ENCODE results near the gene PCDHA1. TPM values are rescaled to one million over a fixed set of nuclear protein-coding genes. Genes with fewer than 3 reads are reported as not detected.
A peak's percentile ranks its signal among the peaks of the same experiment; 100 is the strongest.

PCDHA1 gene
- total RNA-seq, 6 experiments from 2014 or later: 0.09 to 0.22 (median 0.14) TPM

DNA sequence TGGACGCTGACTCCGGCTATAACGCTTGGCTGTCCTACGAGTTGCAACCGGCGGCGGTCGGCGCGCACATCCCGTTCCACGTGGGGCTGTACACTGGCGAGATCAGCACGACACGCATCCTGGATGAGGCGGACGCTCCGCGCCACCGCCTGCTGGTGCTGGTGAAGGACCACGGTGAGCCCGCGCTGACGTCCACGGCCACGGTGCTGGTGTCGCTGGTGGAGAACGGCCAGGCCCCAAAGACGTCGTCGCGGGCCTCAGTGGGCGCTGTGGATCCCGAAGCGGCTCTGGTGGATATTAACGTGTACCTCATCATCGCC is 91.3 kb downstream of the PCDHA1 start:
- no peaks in the 10 kb centered on the region for H3K27me3 Mint-ChIP-seq (ENCODE audit: insufficient read depth)
- TF ChIP-seq, protein P1, sequence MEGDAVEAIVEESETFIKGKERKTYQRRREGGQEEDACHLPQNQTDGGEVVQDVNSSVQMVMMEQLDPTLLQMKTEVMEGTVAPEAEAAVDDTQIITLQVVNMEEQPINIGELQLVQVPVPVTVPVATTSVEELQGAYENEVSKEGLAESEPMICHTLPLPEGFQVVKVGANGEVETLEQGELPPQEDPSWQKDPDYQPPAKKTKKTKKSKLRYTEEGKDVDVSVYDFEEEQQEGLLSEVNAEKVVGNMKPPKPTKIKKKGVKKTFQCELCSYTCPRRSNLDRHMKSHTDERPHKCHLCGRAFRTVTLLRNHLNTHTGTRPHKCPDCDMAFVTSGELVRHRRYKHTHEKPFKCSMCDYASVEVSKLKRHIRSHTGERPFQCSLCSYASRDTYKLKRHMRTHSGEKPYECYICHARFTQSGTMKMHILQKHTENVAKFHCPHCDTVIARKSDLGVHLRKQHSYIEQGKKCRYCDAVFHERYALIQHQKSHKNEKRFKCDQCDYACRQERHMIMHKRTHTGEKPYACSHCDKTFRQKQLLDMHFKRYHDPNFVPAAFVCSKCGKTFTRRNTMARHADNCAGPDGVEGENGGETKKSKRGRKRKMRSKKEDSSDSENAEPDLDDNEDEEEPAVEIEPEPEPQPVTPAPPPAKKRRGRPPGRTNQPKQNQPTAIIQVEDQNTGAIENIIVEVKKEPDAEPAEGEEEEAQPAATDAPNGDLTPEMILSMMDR (IDR thresholded peaks at IDR 0.05): no peak
- peaks cover 4% of the 10 kb centered on the region; the same call in 1 of the 2 replicates for H3K36me3 Mint-ChIP-seq (ENCODE audit: low read depth)
- peaks cover 26% of the 10 kb centered on the region for H3K9me3 Mint-ChIP-seq
- DNase-seq: no peak
- H3K27ac Mint-ChIP-seq: no peak overlapping the region
- H3K4me1 Mint-ChIP-seq (ENCODE audit: low read depth): no peaks in the 10 kb centered on the region
- no peak overlapping the region for H3K4me3 Mint-ChIP-seq

DNA sequence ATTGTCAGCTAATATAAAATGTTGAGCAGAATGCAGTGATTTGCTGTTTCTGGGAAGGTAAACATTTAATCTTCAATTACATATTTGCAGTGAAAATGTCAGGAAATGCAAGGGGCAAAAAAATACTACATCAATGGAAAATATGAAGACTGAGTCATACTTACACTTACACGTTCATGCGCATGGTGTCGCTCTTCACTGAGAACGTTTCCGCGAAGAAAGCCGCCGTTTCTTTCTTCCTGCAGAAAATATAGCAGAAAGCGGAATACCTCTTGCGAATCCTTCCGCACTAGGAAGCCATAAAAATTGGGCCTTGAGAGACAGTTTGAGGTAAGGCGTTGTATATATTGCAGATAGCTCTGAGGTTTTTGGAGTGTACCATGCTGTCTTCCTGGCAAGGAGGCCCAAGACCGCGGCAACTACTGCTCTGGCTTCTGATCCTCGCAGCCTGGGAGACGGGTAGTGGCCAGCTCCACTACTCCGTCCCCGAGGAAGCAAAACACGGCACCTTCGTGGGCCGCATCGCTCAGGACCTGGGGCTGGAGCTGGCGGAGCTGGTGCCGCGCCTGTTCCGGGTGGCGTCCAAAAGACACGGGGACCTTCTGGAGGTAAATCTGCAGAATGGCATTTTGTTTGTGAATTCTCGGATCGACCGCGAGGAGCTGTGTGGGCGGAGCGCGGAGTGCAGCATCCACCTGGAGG is 96.1 kb downstream of the PCDHA1 start, which contains the start of gene PCDHA13:
Gene PCDHA13 (plus strand): TSS at position 236 of the 702 bp plus-strand sequence. CDS start 145 bp downstream, at position 381.
- Mint-ChIP-seq H3K9me3 (peaks cover 17% of the 10 kb centered on the region), H3K27me3 (ENCODE audit: insufficient read depth) (no peaks in the 10 kb centered on the region), H3K36me3 (ENCODE audit: low read depth) (peaks cover 4% of the 10 kb centered on the region; the same call in 1 of the 2 replicates), H3K27ac (no peak within 1 kb of the TSS), H3K4me1 (ENCODE audit: low read depth) (no peaks in the 10 kb centered on the region), H3K4me3 (no peak within 1 kb of the TSS)
- TF ChIP-seq, protein P1 (IDR thresholded peaks at IDR 0.05): no peak
- no peak for DNase-seq

DNA sequence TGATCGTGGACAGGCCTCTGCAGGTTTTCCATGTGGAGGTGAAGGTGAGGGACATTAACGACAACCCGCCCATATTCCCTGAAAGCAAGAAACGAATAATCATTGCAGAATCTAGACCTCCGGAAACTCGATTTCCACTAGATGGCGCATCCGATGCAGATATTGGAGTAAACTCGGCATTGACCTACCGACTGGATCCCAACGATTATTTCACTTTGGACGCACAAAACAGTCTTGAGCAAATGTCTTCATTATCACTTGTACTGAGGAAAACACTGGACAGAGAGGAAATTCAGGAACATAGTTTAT is 96.6 kb downstream of the PCDHA1 start:
- no peak for DNase-seq
- H3K36me3 Mint-ChIP-seq (ENCODE audit: low read depth): peaks cover 4% of the 10 kb centered on the region; the same call in 1 of the 2 replicates
- TF ChIP-seq, protein P1 (IDR thresholded peaks at IDR 0.05): 0 out of 2 replicates have a peak, but pooled peaks have one; percentile 6

DNA sequence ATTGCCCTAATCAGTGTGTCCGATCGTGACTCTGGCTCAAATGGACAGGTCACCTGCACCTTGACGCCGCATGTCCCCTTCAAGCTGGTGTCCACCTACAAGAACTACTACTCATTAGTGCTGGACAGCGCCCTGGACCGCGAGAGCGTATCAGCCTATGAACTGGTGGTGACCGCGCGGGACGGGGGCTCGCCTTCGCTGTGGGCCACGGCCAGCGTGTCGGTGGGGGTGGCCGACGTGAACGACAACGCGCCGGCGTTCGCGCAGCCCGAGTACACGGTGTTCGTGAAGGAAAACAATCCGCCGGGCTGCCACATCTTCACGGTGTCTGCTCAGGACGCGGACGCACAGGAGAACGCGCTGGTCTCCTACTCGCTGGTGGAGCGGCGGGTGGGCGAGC is 97.4 kb downstream of the PCDHA1 start:
- DNase-seq: no peak
- peaks cover 4% of the 10 kb centered on the region; the same call in 1 of the 2 replicates for H3K36me3 Mint-ChIP-seq (ENCODE audit: low read depth)
- no peaks in the 10 kb centered on the region for H3K27me3 Mint-ChIP-seq (ENCODE audit: insufficient read depth)
- H3K4me1 Mint-ChIP-seq (ENCODE audit: low read depth): no peaks in the 10 kb centered on the region
- no peak overlapping the region for H3K27ac Mint-ChIP-seq
- peaks cover 24% of the 10 kb centered on the region for H3K9me3 Mint-ChIP-seq
- TF ChIP-seq, protein P1 (IDR thresholded peaks at IDR 0.05): no peak
- no peak overlapping the region for H3K4me3 Mint-ChIP-seq

More for the DNA sequence above, 96.6 kb downstream of the PCDHA1 start:
- no peaks in the 10 kb centered on the region for H3K27me3 Mint-ChIP-seq (ENCODE audit: insufficient read depth)
- H3K4me1 Mint-ChIP-seq (ENCODE audit: low read depth): no peaks in the 10 kb centered on the region
- H3K9me3 Mint-ChIP-seq: peaks cover 20% of the 10 kb centered on the region
- no peak overlapping the region for H3K4me3 Mint-ChIP-seq
- no peak overlapping the region for H3K27ac Mint-ChIP-seq

DNA sequence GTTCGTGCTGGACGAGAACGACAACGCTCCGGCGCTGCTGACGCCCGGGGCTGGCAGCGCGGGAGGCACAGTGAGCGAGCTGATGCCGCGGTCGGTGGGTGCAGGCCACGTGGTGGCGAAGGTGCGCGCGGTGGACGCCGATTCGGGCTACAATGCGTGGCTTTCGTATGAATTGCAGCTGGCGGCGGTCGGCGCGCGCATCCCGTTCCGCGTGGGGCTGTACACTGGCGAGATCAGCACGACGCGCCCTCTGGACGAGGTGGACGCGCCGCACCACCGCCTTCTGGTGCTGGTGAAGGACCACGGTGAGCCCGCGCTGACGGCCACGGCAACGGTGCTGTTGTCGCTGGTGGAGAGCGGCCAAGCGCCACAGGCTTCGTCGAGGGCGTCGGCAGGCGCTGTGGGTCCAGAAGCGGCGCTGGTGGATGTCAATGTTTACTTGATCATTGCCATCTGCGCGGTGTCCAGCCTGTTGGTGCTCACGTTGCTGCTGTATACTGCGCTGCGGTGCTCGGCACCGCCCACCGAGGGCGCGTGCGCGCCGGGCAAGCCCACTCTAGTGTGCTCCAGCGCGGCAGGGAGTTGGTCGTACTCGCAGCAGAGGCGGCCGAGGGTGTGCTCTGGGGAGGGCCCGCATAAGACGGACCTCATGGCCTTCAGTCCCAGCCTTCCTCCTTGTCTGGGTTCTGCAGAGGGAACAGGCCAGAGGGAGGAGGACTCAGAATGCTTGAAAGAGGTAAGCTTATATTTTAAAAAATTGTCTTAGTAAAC is 98.2 kb downstream of the PCDHA1 start:
- TF ChIP-seq, protein P1 (IDR thresholded peaks at IDR 0.05): no peak
- no peak for DNase-seq
- no peak overlapping the region for H3K27ac Mint-ChIP-seq
- H3K27me3 Mint-ChIP-seq (ENCODE audit: insufficient read depth): no peaks in the 10 kb centered on the region
- H3K4me1 Mint-ChIP-seq (ENCODE audit: low read depth): no peaks in the 10 kb centered on the region
- H3K9me3 Mint-ChIP-seq: peaks cover 24% of the 10 kb centered on the region
- H3K4me3 Mint-ChIP-seq: no peak overlapping the region
- peaks cover 4% of the 10 kb centered on the region; the same call in 1 of the 2 replicates for H3K36me3 Mint-ChIP-seq (ENCODE audit: low read depth)

All from HFFc6 (cell line).